Lung (tissue), 16 donors: ENCODE data around the gene APOA4. TPM values are rescaled to one million over a fixed set of nuclear protein-coding genes. Genes with fewer than 3 reads are reported as not detected.
A peak's percentile ranks its signal among the peaks of the same experiment; 100 is the strongest.

ENCODE experiments used
- ATAC-seq: fragments of 200-7000 bp; cut with Tn5 transposase; one replicate; pipeline ENCODE4 v1.9.1; 2020; ENCODE audit warnings: moderate number of reproducible peaks; ENCODE audit not compliant: insufficient read depth, low FRiP score
- DNase-seq, 3 donors: peaks; one replicate each; pipeline ENCODE4 v3.0.0-alpha.2; 2013 to 2017
- H3K27ac ChIP-seq, 2 donors: one replicate each; pipeline ENCODE4 v1.5.1; 2013; ENCODE audit warnings: mild to moderate bottlenecking in 2 of 2, moderate library complexity in 2 of 2, control low read depth in 1 of 2, inconsistent platforms in 1 of 2, low read depth in 1 of 2, low read length in 1 of 2
- H3K27me3 ChIP-seq, 3 donors: one replicate each; pipeline ENCODE4 v1.5.1; 2013; ENCODE audit warnings: low read length in 2 of 3; ENCODE audit not compliant: control insufficient read depth in 3 of 3, insufficient read depth in 3 of 3
- H3K36me3 ChIP-seq, 4 donors: one replicate each; pipeline ENCODE4 v1.5.1; 2013; ENCODE audit warnings: low read length in 4 of 4, mild to moderate bottlenecking in 1 of 4, moderate library complexity in 1 of 4; ENCODE audit not compliant: control insufficient read depth in 4 of 4, insufficient read depth in 4 of 4
- H3K4me1 ChIP-seq, 5 donors: one replicate each; pipeline ENCODE4 v1.5.1; 2013; ENCODE audit warnings: low read length in 5 of 5, mild to moderate bottlenecking in 2 of 5, moderate library complexity in 1 of 5; ENCODE audit not compliant: control insufficient read depth in 5 of 5, insufficient read depth in 5 of 5
- H3K4me3 ChIP-seq: one replicate; pipeline ENCODE4 v1.5.1; 2013; ENCODE audit warnings: mild to moderate bottlenecking, control low read depth, moderate library complexity
- H3K9ac ChIP-seq, 2 donors: one replicate each; pipeline ENCODE4 v1.5.1; 2013; ENCODE audit warnings: low read length in 2 of 2, control low read depth in 1 of 2; ENCODE audit not compliant: insufficient read depth in 1 of 2
- H3K9me3 ChIP-seq, 4 donors: one replicate each; pipeline ENCODE4 v1.5.1; 2013; ENCODE audit warnings: low read length in 3 of 4, mild to moderate bottlenecking in 1 of 4, moderate library complexity in 1 of 4; ENCODE audit not compliant: control insufficient read depth in 4 of 4, insufficient read depth in 3 of 4
- CTCF ChIP-seq: IDR thresholded peaks from 2 replicates; pipeline ENCODE4 v1.5.1; 2012; ENCODE audit warnings: mild to moderate bottlenecking; ENCODE audit errors: control extremely low read depth, extremely low read depth
- WGBS, 2 donors: extraction: QIAGEN DNeasy Blood & Tissue Kit; methylation state at CpG; one replicate each; pipeline ENCODE4 v1.1.7; 2013; 5-methylcytosine and 5-hydroxymethylcytosine counted together
- long read RNA-seq, 5 donors: transcript quantifications; one replicate each; lab custom pipeline, GENCODE V29; 2026
- polyA plus RNA-seq, 2 donors: library from polyadenylated mRNA; stranded (reverse); fragments of 200-250 nt; gene quantifications; one replicate each; pipeline ENCODE4 v1.2.1, GENCODE V29; 2013
- total RNA-seq, 2 donors: library from RNA; depleted of rRNA in 1 of 2; stranded (reverse); fragments of >200 nt in 1 of 2; gene quantifications; one replicate each; pipeline ENCODE4 v1.2.1, GENCODE V29; 2014 to 2021
- donor health status: control.
- donor health status: control.
- donor health status: Bipolar disorder and iron deficiency.
- donor health status: healthy.
- donor health status: DM: yes; HTN: yes; CAD: no.

The APOA4 gene
- total RNA-seq, result not detected
- polyA plus RNA-seq, result under 1 TPM in 1 of 2 donors, not detected in 1; 0.06 TPM
- long read RNA-seq, donor 1, result 0 reads
- long read RNA-seq, donor 2, partial matches to known transcripts, result 0 of 1 reads
- long read RNA-seq, donor 2, other reads (novel, unspliced or antisense), result 0 of 1 reads
- long read RNA-seq, donor 3, partial matches to known transcripts, result 0 of 2 reads
- long read RNA-seq, donor 3, other reads (novel, unspliced or antisense), result 0 of 2 reads
- long read RNA-seq, donor 4, result 0 reads
- long read RNA-seq, donor 5, result 0 reads

- Histone ChIP-seq H3K36me3 (no peaks in the 10 kb centered on the region), H3K27me3 (no peaks in the 10 kb centered on the region), H3K9ac (no peak within 1 kb of the TSS), H3K9me3 (no peaks in the 10 kb centered on the region), H3K27ac (no peak within 1 kb of the TSS), H3K4me1 (peaks cover 0 to 4% (median 0%) of the 10 kb centered on the region in 5 donors), H3K4me3 (no peak within 1 kb of the TSS)
- ATAC-seq (no peak), DNase-seq (no peak)
- WGBS, 2 donors, result 88 to 95% methylated on average over 16 of the region's 16 CpGs
- TF ChIP-seq CTCF, result no peak
Measured at GRCh38 chr11:116823031-116823843, at the start of gene APOA4. APOA4 (minus strand) TSS chr11:116823304; CDS start chr11:116823191, 113 bp downstream.

GRCh38 chr11:116871248-116871647 is 48.1 kb upstream of the APOA4 start:
- H3K4me3 ChIP-seq, result no peak overlapping the region
- H3K9ac ChIP-seq, result no peak overlapping the region
- no peaks in the 10 kb centered on the region for H3K27me3 ChIP-seq
- peak overlapping the region in 1 of 2 donors; percentile 81 for H3K27ac ChIP-seq
- no peaks in the 10 kb centered on the region for H3K9me3 ChIP-seq
- ATAC-seq (no peak), DNase-seq (no peak)
- 45 to 53% methylated on average over 3 of the region's 3 CpGs for WGBS, 2 donors
- no peak for TF ChIP-seq CTCF
- peaks cover 0 to 16% (median 0%) of the 10 kb centered on the region in 5 donors for H3K4me1 ChIP-seq
- peaks cover 34 to 46% (median 37%) of the 10 kb centered on the region in 4 donors for H3K36me3 ChIP-seq

GRCh38 chr11:116870054-116870453 is 47.0 kb upstream of the APOA4 start:
- Histone ChIP-seq H3K36me3 (peaks cover 31 to 49% (median 39%) of the 10 kb centered on the region in 4 donors), H3K4me1 (peaks cover 0 to 13% (median 0%) of the 10 kb centered on the region in 5 donors), H3K4me3 (no peak overlapping the region), H3K27ac (no peak overlapping the region), H3K27me3 (no peaks in the 10 kb centered on the region), H3K9me3 (no peaks in the 10 kb centered on the region), H3K9ac (no peak overlapping the region)
- ATAC-seq (no peak), DNase-seq (no peak)
- 45 to 72% methylated on average over 3 of the region's 3 CpGs for WGBS, 2 donors
- no peak for TF ChIP-seq CTCF
